ENCODE data around the gene PLCL1.

The PLCL1 gene

GRCh38 chr2:198044777-198045176, 240.4 kb downstream of the PLCL1 start:
- no peak overlapping the region for H3K27ac ChIP-seq
- no peak for TF ChIP-seq Cebpa-rat (IDR thresholded peaks at IDR 0.05)
- no peaks in the 10 kb centered on the region for H3K27me3 ChIP-seq

GRCh38 chr2:198045227-198045626, 240.8 kb downstream of the PLCL1 start:
- H3K4me2 ChIP-seq, result no peak overlapping the region

More at GRCh38 chr2:198044777-198045176, 240.4 kb downstream of the PLCL1 start:
- no peaks in the 10 kb centered on the region for H3K4me1 ChIP-seq
- no peak overlapping the region for H3K4me3 ChIP-seq
- H3K9ac ChIP-seq, result no peak overlapping the region
- no peaks in the 10 kb centered on the region for H3K9me3 ChIP-seq (replicated peaks in 1 of 11)
- H3K36me3 ChIP-seq, result no peaks in the 10 kb centered on the region
- no peaks in the 10 kb centered on the region for H4K20me1 ChIP-seq
- no peak overlapping the region for H3K4me2 ChIP-seq

DNA sequence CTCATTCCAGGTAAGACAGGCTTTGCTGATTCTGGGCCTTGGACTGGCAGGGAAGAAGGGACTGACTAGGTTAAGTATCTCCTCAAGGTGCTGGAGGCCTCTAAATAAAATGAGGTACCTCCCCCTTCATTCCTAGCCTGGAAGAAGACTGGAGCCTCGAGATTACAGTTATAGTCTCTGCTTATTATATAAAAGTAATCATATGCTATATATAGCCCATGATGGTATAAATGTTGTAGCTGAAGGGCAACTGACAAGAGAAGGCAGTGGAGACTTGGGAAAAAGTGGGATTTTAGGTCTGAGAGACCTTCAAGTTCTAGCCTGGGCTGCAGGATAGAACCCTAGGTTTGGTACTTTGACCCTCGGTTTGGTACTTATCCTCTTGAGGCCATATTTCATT, 248.3 kb downstream of the PLCL1 start:
- no peaks in the 10 kb centered on the region for H3K27me3 ChIP-seq
- H3K36me3 ChIP-seq, result no peaks in the 10 kb centered on the region
- TF ChIP-seq Cebpa-rat (IDR thresholded peaks at IDR 0.05), result no peak
- H3K4me1 ChIP-seq, result peaks cover 0 to 6% (median 0%) of the 10 kb centered on the region in 10 experiments; a peak in 2 of 20 replicates
- no peak overlapping the region for H3K4me2 ChIP-seq
- no peak overlapping the region for H3K27ac ChIP-seq
- H4K20me1 ChIP-seq, result no peaks in the 10 kb centered on the region
- no peak overlapping the region for H3K9ac ChIP-seq
- no peaks in the 10 kb centered on the region for H3K9me3 ChIP-seq (replicated peaks in 1 of 11)
- no peak overlapping the region for H3K4me3 ChIP-seq

More at GRCh38 chr2:198045227-198045626, 240.8 kb downstream of the PLCL1 start:
- H3K9ac ChIP-seq, result no peak overlapping the region
- no peaks in the 10 kb centered on the region for H3K9me3 ChIP-seq (replicated peaks in 1 of 11)
- no peaks in the 10 kb centered on the region for H3K27me3 ChIP-seq
- H4K20me1 ChIP-seq, result no peaks in the 10 kb centered on the region
- H3K27ac ChIP-seq, result no peak overlapping the region
- no peaks in the 10 kb centered on the region for H3K36me3 ChIP-seq
- H3K4me3 ChIP-seq, result no peak overlapping the region
- TF ChIP-seq Cebpa-rat (IDR thresholded peaks at IDR 0.05), result no peak
- no peaks in the 10 kb centered on the region for H3K4me1 ChIP-seq

DNA sequence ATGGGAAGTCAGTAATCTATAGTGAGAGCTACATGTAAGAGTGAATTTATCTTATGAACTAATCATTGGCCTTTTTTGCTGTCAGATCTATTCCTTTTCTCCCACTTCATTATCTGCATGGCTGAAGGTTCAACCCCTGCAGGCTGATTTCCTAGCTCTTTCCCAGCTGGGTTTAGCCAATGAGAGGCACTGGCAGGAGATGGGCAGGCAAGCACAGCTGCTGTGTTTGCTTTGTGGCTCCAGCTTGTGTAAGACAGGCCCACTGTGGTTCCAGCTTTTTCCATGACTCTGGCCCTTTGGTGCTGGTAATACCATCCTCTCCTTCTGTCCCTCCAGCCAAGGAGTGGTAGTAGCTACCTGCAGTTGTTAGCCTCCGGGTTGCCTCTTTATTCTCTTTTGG, 248.8 kb downstream of the PLCL1 start:
- Histone ChIP-seq H3K9me3 (replicated peaks in 1 of 11) (no peaks in the 10 kb centered on the region), H3K4me3 (no peak overlapping the region), H4K20me1 (no peaks in the 10 kb centered on the region), H3K27me3 (no peaks in the 10 kb centered on the region), H3K9ac (no peak overlapping the region), H3K27ac (no peak overlapping the region), H3K4me1 (peaks cover 0 to 6% (median 0%) of the 10 kb centered on the region in 10 experiments; a peak in 2 of 20 replicates), H3K36me3 (no peaks in the 10 kb centered on the region), H3K4me2 (peak overlapping the region in 2 of 11 experiments; percentile 10 to 20; a peak in 1 of 22 replicates)
- no peak for TF ChIP-seq Cebpa-rat (IDR thresholded peaks at IDR 0.05)

GRCh38 chr2:198053776-198054175, 249.4 kb downstream of the PLCL1 start:
- Histone ChIP-seq H3K27ac (no peak overlapping the region), H3K36me3 (no peaks in the 10 kb centered on the region), H3K27me3 (no peaks in the 10 kb centered on the region), H3K4me3 (no peak overlapping the region), H3K4me2 (peak overlapping the region in 3 of 11 experiments; percentile 10 to 21 (median 20); a peak in 4 of 22 replicates), H3K9me3 (replicated peaks in 1 of 11) (no peaks in the 10 kb centered on the region), H4K20me1 (no peaks in the 10 kb centered on the region), H3K4me1 (peaks cover 0 to 6% (median 0%) of the 10 kb centered on the region in 10 experiments; a peak in 2 of 20 replicates), H3K9ac (no peak overlapping the region)
- TF ChIP-seq Cebpa-rat (IDR thresholded peaks at IDR 0.05), result no peak

DNA sequence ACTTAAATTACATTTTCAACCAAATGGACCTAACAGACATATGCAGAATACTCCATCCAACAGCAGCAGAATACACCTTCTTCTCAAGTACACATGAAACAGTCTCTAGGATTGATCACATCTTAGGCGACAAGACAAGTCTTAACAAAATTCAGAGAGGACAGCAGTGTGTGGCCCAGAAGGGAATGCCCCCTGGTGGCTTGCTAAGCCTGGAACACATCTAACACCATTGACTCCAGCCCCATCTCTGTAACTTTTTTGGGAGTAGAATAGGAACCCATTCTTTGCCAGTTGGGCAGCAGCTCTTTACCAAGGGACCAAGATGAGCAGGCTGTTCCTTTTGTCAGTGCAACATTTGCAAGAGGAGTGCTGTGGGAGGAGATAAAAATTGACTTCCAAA, 249.9 kb downstream of the PLCL1 start:
- Histone ChIP-seq H3K27me3 (no peaks in the 10 kb centered on the region), H3K4me3 (no peak overlapping the region), H3K9me3 (replicated peaks in 1 of 11) (no peaks in the 10 kb centered on the region), H4K20me1 (no peaks in the 10 kb centered on the region), H3K4me1 (peaks cover 0 to 6% (median 0%) of the 10 kb centered on the region in 10 experiments; a peak in 2 of 20 replicates), H3K4me2 (no peak overlapping the region), H3K27ac (no peak overlapping the region), H3K36me3 (no peaks in the 10 kb centered on the region), H3K9ac (no peak overlapping the region)
- no peak for TF ChIP-seq Cebpa-rat (IDR thresholded peaks at IDR 0.05)

DNA sequence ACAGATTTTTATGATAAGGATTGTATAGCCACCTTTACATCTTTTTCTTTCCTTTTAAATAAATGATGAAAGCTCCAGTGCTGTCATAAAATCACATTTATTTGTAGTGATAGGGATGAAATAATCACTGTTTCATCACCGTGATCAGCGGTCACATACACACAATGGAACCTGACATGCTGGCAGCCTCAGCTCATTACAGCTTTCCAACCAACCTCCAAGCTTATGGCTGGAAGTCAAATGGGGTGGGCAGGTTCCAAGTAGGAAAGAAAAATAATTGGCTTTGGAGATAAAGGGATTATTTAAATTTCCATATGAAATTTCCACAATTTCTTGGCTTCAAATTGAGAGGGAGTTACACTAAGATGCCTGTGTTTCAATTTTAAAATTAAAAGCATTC, 251.3 kb downstream of the PLCL1 start:
- H3K27ac ChIP-seq, result no peak overlapping the region
- no peak for TF ChIP-seq Cebpa-rat (IDR thresholded peaks at IDR 0.05)
- no peak overlapping the region for H3K4me2 ChIP-seq

DNA sequence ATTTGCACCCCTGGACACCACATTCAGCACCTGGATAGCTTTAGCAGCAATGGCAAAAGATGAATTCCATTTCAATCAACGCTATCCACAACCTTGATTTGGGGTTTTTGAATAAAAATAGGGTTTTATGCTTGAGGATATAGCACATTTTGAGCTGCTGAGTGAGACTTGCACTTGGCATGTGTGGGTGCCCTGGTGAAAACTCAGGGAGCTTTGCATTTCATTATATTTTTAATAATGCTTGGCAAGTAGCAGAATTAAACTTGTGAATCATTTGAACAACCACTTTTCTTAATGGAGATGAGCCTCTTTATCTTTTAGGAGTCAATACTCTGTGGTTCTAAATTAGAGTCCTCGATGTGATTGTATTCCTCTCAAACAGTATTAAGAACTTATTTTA, 252.4 kb downstream of the PLCL1 start:
- H3K4me3 ChIP-seq, result no peak overlapping the region
- no peak for TF ChIP-seq Cebpa-rat (IDR thresholded peaks at IDR 0.05)
- H3K9ac ChIP-seq, result no peak overlapping the region
- no peaks in the 10 kb centered on the region for H3K36me3 ChIP-seq
- H3K4me1 ChIP-seq, result peaks cover 0 to 6% (median 0%) of the 10 kb centered on the region in 10 experiments; a peak in 2 of 20 replicates
- no peaks in the 10 kb centered on the region for H3K9me3 ChIP-seq (replicated peaks in 1 of 11)
- no peak overlapping the region for H3K4me2 ChIP-seq
- no peak overlapping the region for H3K27ac ChIP-seq
- H4K20me1 ChIP-seq, result no peaks in the 10 kb centered on the region
- H3K27me3 ChIP-seq, result no peaks in the 10 kb centered on the region

More for the DNA sequence above, 251.3 kb downstream of the PLCL1 start:
- H3K36me3 ChIP-seq, result no peaks in the 10 kb centered on the region
- H3K4me1 ChIP-seq, result peaks cover 0 to 6% (median 0%) of the 10 kb centered on the region in 10 experiments; a peak in 2 of 20 replicates
- no peaks in the 10 kb centered on the region for H4K20me1 ChIP-seq
- no peak overlapping the region for H3K9ac ChIP-seq
- no peaks in the 10 kb centered on the region for H3K27me3 ChIP-seq
- no peaks in the 10 kb centered on the region for H3K9me3 ChIP-seq (replicated peaks in 1 of 11)
- H3K4me3 ChIP-seq, result no peak overlapping the region

DNA sequence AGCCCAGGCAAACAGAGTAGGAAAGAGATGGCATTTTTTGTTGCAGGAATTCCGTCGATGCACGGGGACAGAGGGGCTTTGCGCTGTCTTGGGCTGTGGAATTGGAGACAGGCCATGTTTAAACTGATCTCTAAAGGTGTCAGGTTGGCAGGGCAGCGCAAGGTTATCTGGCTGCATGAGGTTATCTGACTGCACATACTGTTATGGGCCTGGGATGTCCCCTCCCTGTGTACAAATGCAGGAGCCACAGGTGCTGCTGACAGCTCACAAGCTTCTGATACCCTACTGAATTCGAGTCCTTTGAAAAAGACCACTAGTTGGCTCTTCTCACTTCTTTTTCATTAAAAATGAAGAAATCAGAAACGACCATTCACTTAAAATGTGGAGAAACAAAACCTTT, 255.4 kb downstream of the PLCL1 start:
- H3K27ac ChIP-seq, result no peak overlapping the region
- H3K9ac ChIP-seq, result no peak overlapping the region
- no peak overlapping the region for H3K4me3 ChIP-seq
- no peak for TF ChIP-seq Cebpa-rat (IDR thresholded peaks at IDR 0.05)
- no peaks in the 10 kb centered on the region for H3K36me3 ChIP-seq
- no peaks in the 10 kb centered on the region for H3K27me3 ChIP-seq
- H3K4me2 ChIP-seq, result no peak overlapping the region
- no peaks in the 10 kb centered on the region for H3K4me1 ChIP-seq
- H3K9me3 ChIP-seq (replicated peaks in 1 of 11), result no peaks in the 10 kb centered on the region
- H4K20me1 ChIP-seq, result no peaks in the 10 kb centered on the region

GRCh38 chr2:198060277-198060676, 255.9 kb downstream of the PLCL1 start:
- H3K27ac ChIP-seq, result no peak overlapping the region
- TF ChIP-seq Cebpa-rat (IDR thresholded peaks at IDR 0.05), result no peak
- no peaks in the 10 kb centered on the region for H3K36me3 ChIP-seq
- H3K27me3 ChIP-seq, result no peaks in the 10 kb centered on the region
- H3K9ac ChIP-seq, result no peak overlapping the region
- H3K4me3 ChIP-seq, result no peak overlapping the region
- no peak overlapping the region for H3K4me2 ChIP-seq
- no peaks in the 10 kb centered on the region for H3K9me3 ChIP-seq (replicated peaks in 1 of 11)
- H3K4me1 ChIP-seq, result no peaks in the 10 kb centered on the region
- no peaks in the 10 kb centered on the region for H4K20me1 ChIP-seq
